ENCODE data around the gene DCANP1.

DCANP1 gene

GRCh38 chr5:135493406-135494180, 46.4 kb upstream of the DCANP1 start:
- ATAC-seq = peak; percentile 69
- TF ChIP-seq CSDC2 (CRISPR knock-in tag; IDR thresholded peaks at IDR 0.05) (no peak), OSR1 (CRISPR knock-in tag; IDR thresholded peaks at IDR 0.05) (no peak), PATZ1 (CRISPR knock-in tag; IDR thresholded peaks at IDR 0.05; ENCODE audit: borderline replicate concordance) (no peak)
- TF ChIP-seq, protein P1, sequence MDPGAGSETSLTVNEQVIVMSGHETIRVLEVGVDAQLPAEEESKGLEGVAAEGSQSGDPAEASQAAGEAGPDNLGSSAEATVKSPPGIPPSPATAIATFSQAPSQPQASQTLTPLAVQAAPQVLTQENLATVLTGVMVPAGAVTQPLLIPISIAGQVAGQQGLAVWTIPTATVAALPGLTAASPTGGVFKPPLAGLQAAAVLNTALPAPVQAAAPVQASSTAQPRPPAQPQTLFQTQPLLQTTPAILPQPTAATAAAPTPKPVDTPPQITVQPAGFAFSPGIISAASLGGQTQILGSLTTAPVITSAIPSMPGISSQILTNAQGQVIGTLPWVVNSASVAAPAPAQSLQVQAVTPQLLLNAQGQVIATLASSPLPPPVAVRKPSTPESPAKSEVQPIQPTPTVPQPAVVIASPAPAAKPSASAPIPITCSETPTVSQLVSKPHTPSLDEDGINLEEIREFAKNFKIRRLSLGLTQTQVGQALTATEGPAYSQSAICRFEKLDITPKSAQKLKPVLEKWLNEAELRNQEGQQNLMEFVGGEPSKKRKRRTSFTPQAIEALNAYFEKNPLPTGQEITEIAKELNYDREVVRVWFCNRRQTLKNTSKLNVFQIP (CRISPR knock-in tag; IDR thresholded peaks at IDR 0.05; ENCODE audit: borderline replicate concordance, low read depth) = no peak

GRCh38 chr5:135492319-135492626, 45.1 kb upstream of the DCANP1 start:
- ATAC-seq = no peak

DNA sequence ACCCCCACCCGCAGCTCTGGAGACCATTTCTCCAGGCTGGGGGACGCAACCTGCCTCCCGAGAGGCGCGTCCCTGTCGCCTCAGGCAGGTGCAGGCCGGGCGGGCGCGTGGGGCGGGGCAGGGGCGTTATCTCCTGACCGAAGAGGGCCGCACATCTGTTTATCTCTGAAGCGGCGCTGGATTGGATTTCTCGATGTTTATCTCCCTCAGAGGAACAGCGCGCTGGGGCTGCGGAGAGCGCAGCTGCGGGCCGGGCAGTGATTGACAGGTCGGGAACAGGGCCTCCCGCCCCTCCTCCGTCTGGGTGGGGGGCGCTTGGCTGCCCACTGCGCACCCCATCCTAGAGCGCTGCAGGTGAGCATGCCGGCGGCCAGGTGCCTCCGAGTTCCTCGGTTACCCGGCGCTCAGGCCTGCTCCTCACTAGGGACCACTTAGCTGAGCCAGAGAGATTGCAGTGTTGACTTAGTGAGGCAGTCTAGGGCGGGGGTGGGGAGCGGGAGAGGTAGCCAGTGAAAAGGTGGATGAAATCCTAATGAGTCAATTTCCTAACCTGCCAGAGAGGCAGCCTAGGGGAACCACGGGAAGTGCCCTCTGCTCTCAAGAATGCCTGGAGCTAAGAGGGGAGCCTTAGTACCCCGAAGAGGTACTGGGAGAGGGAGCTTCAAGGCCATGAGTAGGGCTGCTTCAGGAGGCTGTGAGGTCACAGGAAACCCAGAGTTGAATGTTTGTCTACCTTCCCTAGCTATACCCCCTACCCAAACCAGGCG, 44.6 kb upstream of the DCANP1 start:
- ATAC-seq = no peak
- no peak for TF ChIP-seq OSR1 (CRISPR knock-in tag; IDR thresholded peaks at IDR 0.05)
- no peak for TF ChIP-seq PATZ1 (CRISPR knock-in tag; IDR thresholded peaks at IDR 0.05; ENCODE audit: borderline replicate concordance)
- TF ChIP-seq CSDC2 (CRISPR knock-in tag; IDR thresholded peaks at IDR 0.05) = no peak
- TF ChIP-seq BACH2 (CRISPR knock-in tag; IDR thresholded peaks at IDR 0.05; ENCODE audit: borderline replicate concordance) = no peak
- no peak for TF ChIP-seq TOX (CRISPR knock-in tag; IDR thresholded peaks at IDR 0.05; ENCODE audit: borderline replicate concordance)
- TF ChIP-seq, protein P2, sequence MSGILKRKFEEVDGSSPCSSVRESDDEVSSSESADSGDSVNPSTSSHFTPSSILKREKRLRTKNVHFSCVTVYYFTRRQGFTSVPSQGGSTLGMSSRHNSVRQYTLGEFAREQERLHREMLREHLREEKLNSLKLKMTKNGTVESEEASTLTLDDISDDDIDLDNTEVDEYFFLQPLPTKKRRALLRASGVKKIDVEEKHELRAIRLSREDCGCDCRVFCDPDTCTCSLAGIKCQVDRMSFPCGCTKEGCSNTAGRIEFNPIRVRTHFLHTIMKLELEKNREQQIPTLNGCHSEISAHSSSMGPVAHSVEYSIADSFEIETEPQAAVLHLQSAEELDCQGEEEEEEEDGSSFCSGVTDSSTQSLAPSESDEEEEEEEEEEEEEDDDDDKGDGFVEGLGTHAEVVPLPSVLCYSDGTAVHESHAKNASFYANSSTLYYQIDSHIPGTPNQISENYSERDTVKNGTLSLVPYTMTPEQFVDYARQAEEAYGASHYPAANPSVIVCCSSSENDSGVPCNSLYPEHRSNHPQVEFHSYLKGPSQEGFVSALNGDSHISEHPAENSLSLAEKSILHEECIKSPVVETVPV (CRISPR knock-in tag; IDR thresholded peaks at IDR 0.05) = no peak
- TF ChIP-seq TSHZ2 (CRISPR knock-in tag; IDR thresholded peaks at IDR 0.05) = no peak
- TF ChIP-seq ZFP3 (CRISPR knock-in tag; IDR thresholded peaks at IDR 0.05) = no peak
- TF ChIP-seq GLIS3 (CRISPR knock-in tag; IDR thresholded peaks at IDR 0.05) = no peak
- TF ChIP-seq PPARA (CRISPR knock-in tag; IDR thresholded peaks at IDR 0.05; ENCODE audit: borderline replicate concordance) = no peak
- TF ChIP-seq, protein P1 (CRISPR knock-in tag; IDR thresholded peaks at IDR 0.05; ENCODE audit: borderline replicate concordance, low read depth) = no peak
- no peak for TF ChIP-seq ZNF8 (CRISPR knock-in tag; IDR thresholded peaks at IDR 0.05)

More at GRCh38 chr5:135492319-135492626, 45.1 kb upstream of the DCANP1 start:
- TF ChIP-seq CREB5 (CRISPR knock-in tag; IDR thresholded peaks at IDR 0.05; ENCODE audit: low read depth) = no peak
- TF ChIP-seq ESRRG (CRISPR knock-in tag; IDR thresholded peaks at IDR 0.05) = no peak
- no peak for TF ChIP-seq ZFP3 (CRISPR knock-in tag; IDR thresholded peaks at IDR 0.05)
- TF ChIP-seq ZNF565 (CRISPR knock-in tag; conservative IDR thresholded peaks at IDR 0.05; ENCODE audit: low read depth) = no peak
- TF ChIP-seq PPARA (CRISPR knock-in tag; IDR thresholded peaks at IDR 0.05; ENCODE audit: borderline replicate concordance) = no peak
- TF ChIP-seq OSR1 (CRISPR knock-in tag; IDR thresholded peaks at IDR 0.05) = no peak
- TF ChIP-seq, protein P2 (CRISPR knock-in tag; IDR thresholded peaks at IDR 0.05) = no peak
- no peak for TF ChIP-seq ZC3H10 (CRISPR knock-in tag; IDR thresholded peaks at IDR 0.05)
- TF ChIP-seq ZFP30 (CRISPR knock-in tag; IDR thresholded peaks at IDR 0.05) = no peak
- TF ChIP-seq BACH2 (CRISPR knock-in tag; IDR thresholded peaks at IDR 0.05; ENCODE audit: borderline replicate concordance) = no peak
- TF ChIP-seq GLIS3 (CRISPR knock-in tag; IDR thresholded peaks at IDR 0.05) = no peak

Measured in SK-N-SH treated with all-trans-retinoic acid at 6 μM for 48 hours (cell line).